SJCRH30 (cell line): Measurements from ENCODE around the gene SUN1. TPM values are rescaled to one million over a fixed set of nuclear protein-coding genes. Genes with fewer than 3 reads are reported as not detected.
A peak's percentile ranks its signal among the peaks of the same experiment; 100 is the strongest.
"Not testable (repeated sequence)": the region's sequence is repeated elsewhere in the genome, so short reads cannot be mapped to it uniquely, and the experiment has no call there.

Experiments
- DNase-seq, 2 experiments: peaks; one replicate each; pipeline ENCODE4 v3.0.0-alpha.2; 2015 to 2020
- H3K27ac ChIP-seq: fragments of 250-450 bp; sonication (Bioruptor Pico); 2 replicates; pipeline ENCODE4 v1.5.1; 2020; ENCODE audit warnings: mild to moderate bottlenecking, moderate library complexity
- H3K27me3 ChIP-seq: fragments of 250-450 bp; sonication (Bioruptor Pico); 2 replicates; pipeline ENCODE4 v1.5.1; 2020; ENCODE audit warnings: mild to moderate bottlenecking, moderate library complexity
- H3K36me3 ChIP-seq: fragments of 250-450 bp; sonication (Bioruptor Pico); 2 replicates; pipeline ENCODE4 v1.5.1; 2020; ENCODE audit warnings: mild to moderate bottlenecking, moderate library complexity
- H3K4me1 ChIP-seq: fragments of 250-450 bp; sonication (Bioruptor Pico); 2 replicates; pipeline ENCODE4 v1.5.1; 2020; ENCODE audit warnings: mild to moderate bottlenecking, moderate library complexity
- H3K4me3 ChIP-seq: fragments of 250-450 bp; sonication (Bioruptor Pico); 2 replicates; pipeline ENCODE4 v1.5.1; 2020; ENCODE audit warnings: mild to moderate bottlenecking, moderate library complexity
- H3K9me3 ChIP-seq: fragments of 250-450 bp; sonication (Bioruptor Pico); replicated peaks from 2 replicates; pipeline ENCODE4 v1.5.1; 2020; ENCODE audit warnings: mild to moderate bottlenecking, moderate library complexity
- total RNA-seq: library from RNA; depleted of rRNA; stranded (reverse); fragments of >200 nt; shearing (Covaris generic); gene quantifications from 2 replicates; pipeline ENCODE4 v1.2.3, GENCODE V29; 2014

The SUN1 gene
- total RNA-seq, 1 experiment from 2014 or later = 83.3 TPM

DNA sequence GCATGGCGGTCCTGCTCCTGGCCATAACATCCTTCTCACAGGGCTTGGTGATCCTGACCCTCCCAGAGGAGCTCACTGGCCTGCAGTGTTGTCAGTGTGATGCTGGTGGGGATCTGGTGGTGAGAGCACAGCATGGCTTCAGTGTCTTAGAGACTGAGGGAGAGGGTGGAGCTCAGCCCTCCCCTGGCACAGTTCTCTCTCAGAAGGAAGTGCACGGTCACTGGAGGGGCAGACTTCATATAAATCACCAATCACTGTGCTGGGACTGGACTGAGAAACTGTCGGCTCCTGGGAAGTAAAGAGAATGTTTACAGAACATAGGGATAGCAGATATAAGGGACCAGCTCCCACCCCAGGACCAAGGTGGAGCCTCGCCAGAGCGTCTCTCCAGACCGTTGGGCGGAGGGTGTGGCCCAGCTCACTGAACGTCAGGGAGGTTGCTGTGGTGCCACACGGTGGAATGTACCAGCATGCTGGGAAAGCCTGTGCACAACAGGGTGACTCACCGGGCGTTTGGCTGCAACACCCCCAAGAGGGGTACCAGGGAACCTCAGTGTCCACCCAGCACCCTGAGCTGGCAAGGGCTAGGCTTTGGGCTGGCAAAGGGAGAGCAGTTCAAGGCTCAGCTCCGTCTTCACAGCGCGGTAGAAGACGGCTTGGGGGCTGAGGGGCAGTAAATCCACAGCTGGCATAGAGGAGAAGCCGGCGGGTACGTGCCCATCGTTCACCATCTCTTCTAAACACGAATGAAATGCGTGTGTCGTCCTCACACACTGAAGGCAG, 35.3 kb downstream of the SUN1 start:
- DNase-seq = no peak
- H3K9me3 ChIP-seq = no peaks in the 10 kb centered on the region
- no peaks in the 10 kb centered on the region for H3K36me3 ChIP-seq
- no peaks in the 10 kb centered on the region for H3K27me3 ChIP-seq
- no peaks in the 10 kb centered on the region for H3K4me1 ChIP-seq
- no peak overlapping the region for H3K27ac ChIP-seq
- H3K4me3 ChIP-seq = no peak overlapping the region

DNA sequence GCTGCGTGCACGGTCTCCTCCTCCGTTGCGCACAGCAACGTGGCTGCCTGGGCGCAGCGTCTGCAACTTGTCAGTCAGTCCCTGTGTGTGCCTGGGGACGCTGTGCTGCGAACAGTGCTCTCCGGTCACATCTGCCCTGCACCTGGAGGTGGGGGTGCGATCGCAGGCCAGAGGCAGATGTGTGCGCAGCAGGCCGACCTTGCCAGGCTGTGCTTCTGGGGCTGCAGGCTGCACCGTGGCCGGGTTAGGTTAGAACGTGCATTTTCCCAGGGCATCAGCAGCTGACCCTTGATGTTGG, 35.9 kb downstream of the SUN1 start:
- no peaks in the 10 kb centered on the region for H3K9me3 ChIP-seq
- 0 out of 2 replicates have a peak, but pooled peaks cover 1% of the 10 kb centered on the region for H3K36me3 ChIP-seq
- H3K27me3 ChIP-seq = no peaks in the 10 kb centered on the region
- H3K4me1 ChIP-seq = no peaks in the 10 kb centered on the region
- no peak overlapping the region for H3K4me3 ChIP-seq
- H3K27ac ChIP-seq = no peak overlapping the region
- no peak for DNase-seq

DNA sequence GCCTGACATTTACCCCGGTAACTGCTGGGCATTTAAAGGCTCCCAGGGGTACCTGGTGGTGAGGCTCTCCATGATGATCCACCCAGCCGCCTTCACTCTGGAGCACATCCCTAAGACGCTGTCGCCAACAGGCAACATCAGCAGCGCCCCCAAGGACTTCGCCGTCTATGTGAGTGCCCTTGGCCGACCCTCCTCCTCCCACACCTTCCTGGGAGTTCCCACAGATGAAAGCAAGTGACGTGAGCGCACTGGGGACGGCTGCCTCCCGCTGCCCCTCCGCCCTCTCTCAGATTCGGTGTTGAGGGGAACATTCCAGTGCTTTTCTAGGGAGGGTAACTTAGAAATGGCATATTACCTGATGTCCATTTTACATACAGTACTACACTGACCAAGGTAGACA, 37.1 kb downstream of the SUN1 start:
- no peaks in the 10 kb centered on the region for H3K4me1 ChIP-seq
- H3K9me3 ChIP-seq = no peaks in the 10 kb centered on the region
- 0 out of 2 replicates have a peak, but pooled peaks cover 2% of the 10 kb centered on the region for H3K36me3 ChIP-seq
- no peak for DNase-seq
- no peaks in the 10 kb centered on the region for H3K27me3 ChIP-seq
- H3K4me3 ChIP-seq = no peak overlapping the region
- no peak overlapping the region for H3K27ac ChIP-seq

- Histone ChIP-seq H3K36me3 (0 out of 2 replicates have a peak, but pooled peaks cover 2% of the 10 kb centered on the region), H3K4me1 (no peaks in the 10 kb centered on the region), H3K27ac (no peak overlapping the region), H3K27me3 (no peaks in the 10 kb centered on the region), H3K9me3 (no peaks in the 10 kb centered on the region), H3K4me3 (no peak overlapping the region)
- DNase-seq = no peak
Observed at GRCh38 chr7:871900-872537, 39.7 kb downstream of the SUN1 start.

GRCh38 chr7:872685-873084, 40.4 kb downstream of the SUN1 start:
- not testable (repeated sequence) for H3K4me1 ChIP-seq, H3K27me3 ChIP-seq, H3K36me3 ChIP-seq, DNase-seq, H3K27ac ChIP-seq, H3K4me3 ChIP-seq, H3K9me3 ChIP-seq

DNA sequence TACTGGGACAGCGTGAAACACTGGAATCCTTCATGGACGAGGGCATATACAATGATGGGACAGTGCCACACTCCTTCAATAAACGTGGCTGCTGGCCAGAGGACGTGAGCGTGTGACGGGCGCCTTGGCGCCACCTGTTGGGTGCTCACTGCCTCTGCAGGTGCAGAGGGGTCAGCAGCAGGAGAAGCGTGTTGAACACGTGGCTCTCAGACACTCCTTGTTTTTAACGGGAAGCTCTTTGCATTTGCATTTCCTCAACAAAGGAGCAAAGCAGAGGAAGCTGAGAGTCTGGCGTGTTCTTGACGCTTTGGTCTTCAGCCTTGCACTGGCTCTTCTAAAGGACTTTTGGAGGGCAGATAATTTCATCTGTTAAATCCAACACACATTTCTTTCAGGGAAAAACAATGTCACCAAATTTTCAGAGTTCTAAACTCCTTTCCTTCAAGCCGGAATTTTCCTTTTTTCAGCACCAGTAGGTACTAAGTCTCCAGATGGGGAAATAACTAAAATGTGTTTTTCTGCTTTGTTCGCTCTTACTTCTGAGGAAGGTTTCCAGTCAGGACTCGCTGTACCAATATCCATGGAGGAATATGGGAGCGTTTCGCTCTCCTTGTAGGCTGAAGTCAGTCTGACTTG, 41.2 kb downstream of the SUN1 start:
- H3K27me3 ChIP-seq = no peaks in the 10 kb centered on the region
- no peak overlapping the region for H3K4me3 ChIP-seq
- H3K36me3 ChIP-seq = 0 out of 2 replicates have a peak, but pooled peaks cover 2% of the 10 kb centered on the region
- no peaks in the 10 kb centered on the region for H3K4me1 ChIP-seq
- H3K9me3 ChIP-seq = no peaks in the 10 kb centered on the region
- DNase-seq = peak; percentile 57 to 67
- H3K27ac ChIP-seq = no peak overlapping the region

DNA sequence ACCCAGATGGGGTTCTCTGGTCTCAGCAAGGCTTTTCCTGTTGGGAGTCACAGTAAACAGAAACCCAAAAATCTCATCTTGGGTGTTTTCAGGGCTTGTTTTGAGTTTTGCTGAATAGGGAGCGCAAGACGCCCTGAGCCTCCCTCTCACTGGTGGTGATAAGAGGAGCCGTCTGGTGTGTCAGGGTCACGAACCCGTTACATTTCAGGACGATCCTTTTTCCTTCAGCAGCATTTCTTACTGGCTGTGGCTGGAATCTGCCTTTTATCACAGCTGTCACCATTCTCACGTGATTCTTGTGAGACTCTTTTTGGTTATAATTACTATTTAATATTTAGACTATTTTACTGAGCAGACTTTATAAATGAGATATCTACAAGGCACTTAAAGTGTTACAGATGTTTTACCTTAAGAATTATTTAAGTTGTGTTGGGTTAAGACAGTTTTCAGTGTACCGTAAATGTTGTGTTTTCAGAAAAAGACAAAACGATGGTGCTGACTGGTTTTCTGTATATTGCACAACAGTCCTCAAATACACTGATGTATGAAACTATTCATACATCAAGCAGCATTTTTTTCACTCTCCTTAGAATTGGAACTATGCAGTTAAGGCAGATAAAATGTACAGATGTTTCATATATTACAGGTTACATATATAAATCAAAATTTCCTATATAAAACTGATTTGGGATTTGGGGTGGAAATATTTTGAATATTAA, 41.9 kb downstream of the SUN1 start:
- no peak overlapping the region for H3K4me3 ChIP-seq
- H3K36me3 ChIP-seq = 0 out of 2 replicates have a peak, but pooled peaks cover 2% of the 10 kb centered on the region
- no peaks in the 10 kb centered on the region for H3K4me1 ChIP-seq
- no peak overlapping the region for H3K27ac ChIP-seq
- H3K9me3 ChIP-seq = no peaks in the 10 kb centered on the region
- DNase-seq = no peak
- H3K27me3 ChIP-seq = no peaks in the 10 kb centered on the region

DNA sequence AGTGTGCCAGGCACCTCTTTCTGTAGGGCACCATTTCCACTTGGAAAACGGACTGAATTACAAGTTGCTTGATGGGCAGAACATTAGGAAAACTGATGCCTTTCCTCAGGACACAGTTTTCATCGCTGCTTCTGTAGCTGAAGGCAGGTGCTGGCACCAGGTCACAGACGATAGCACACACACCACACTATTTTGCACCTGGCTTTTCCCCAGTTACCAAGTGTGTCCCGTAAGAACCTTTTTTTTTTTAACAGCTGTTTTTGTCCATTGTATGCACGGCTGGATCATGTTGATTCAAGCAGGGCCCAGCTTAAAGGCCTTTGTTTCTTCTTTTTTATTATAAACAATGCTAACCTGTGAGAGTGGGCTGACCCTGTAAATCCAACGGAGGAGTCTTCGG, 42.8 kb downstream of the SUN1 start:
- 0 out of 2 replicates have a peak, but pooled peaks cover 2% of the 10 kb centered on the region for H3K36me3 ChIP-seq
- H3K9me3 ChIP-seq = no peaks in the 10 kb centered on the region
- H3K27ac ChIP-seq = no peak overlapping the region
- H3K4me1 ChIP-seq = no peaks in the 10 kb centered on the region
- H3K4me3 ChIP-seq = no peak overlapping the region
- DNase-seq = peak in 1 of 2 experiments; percentile 24
- no peaks in the 10 kb centered on the region for H3K27me3 ChIP-seq

DNA sequence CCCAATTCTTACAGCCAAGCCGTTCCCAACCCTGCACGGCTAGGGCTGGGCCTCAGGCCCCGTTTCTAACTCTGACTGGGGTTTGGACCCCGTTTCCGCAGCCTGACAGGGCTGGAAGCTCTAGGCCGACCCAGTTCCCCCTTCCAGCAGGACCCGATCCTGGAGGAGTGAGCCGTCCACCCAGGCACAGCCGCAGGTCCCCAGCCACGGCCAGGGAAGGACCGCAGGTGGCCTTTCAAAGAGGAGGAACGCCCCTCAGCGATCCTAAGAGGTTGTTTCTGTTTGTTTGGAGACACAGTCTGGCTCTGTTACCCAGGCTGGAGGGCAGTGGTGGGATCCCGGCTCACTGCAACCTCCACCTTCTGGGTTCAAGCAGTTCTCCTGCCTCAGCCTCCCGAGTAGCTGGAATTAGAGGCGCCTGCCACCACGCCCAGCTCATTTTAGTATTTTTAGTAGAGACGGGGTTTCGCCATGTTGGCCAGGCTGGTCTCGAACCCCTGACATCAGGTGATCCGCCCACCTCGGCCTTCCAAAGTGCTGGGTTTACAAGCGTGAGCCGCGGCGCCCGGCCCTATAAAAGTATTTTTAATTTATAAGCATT, 43.3 kb downstream of the SUN1 start:
- no peaks in the 10 kb centered on the region for H3K27me3 ChIP-seq
- 0 out of 2 replicates have a peak, but pooled peaks cover 2% of the 10 kb centered on the region for H3K36me3 ChIP-seq
- no peaks in the 10 kb centered on the region for H3K9me3 ChIP-seq
- H3K4me3 ChIP-seq = no peak overlapping the region
- no peak overlapping the region for H3K27ac ChIP-seq
- H3K4me1 ChIP-seq = no peaks in the 10 kb centered on the region
- DNase-seq = no peak

- Histone ChIP-seq H3K4me1 (no peaks in the 10 kb centered on the region), H3K27ac (no peak within 1 kb of the TSS), H3K36me3 (0 out of 2 replicates have a peak, but pooled peaks cover 2% of the 10 kb centered on the region), H3K4me3 (peak within 1 kb of the TSS; percentile 90), H3K9me3 (no peaks in the 10 kb centered on the region), H3K27me3 (no peaks in the 10 kb centered on the region)
- peak; percentile 72 to 85 for DNase-seq
Observed at GRCh38 chr7:876077-876971, 44.0 kb downstream of the SUN1 start, which contains the start of gene GET4. GET4 (plus strand) TSS chr7:876554; CDS start chr7:876646, 92 bp downstream.

- Histone ChIP-seq H3K27me3 (no peaks in the 10 kb centered on the region), H3K36me3 (0 out of 2 replicates have a peak, but pooled peaks cover 2% of the 10 kb centered on the region), H3K4me3 (peak overlapping the region; percentile 90), H3K9me3 (no peaks in the 10 kb centered on the region), H3K4me1 (no peaks in the 10 kb centered on the region), H3K27ac (no peak overlapping the region)
- DNase-seq = peak; percentile 38 to 52
Observed at GRCh38 chr7:876972-877311, 44.7 kb downstream of the SUN1 start.

DNA sequence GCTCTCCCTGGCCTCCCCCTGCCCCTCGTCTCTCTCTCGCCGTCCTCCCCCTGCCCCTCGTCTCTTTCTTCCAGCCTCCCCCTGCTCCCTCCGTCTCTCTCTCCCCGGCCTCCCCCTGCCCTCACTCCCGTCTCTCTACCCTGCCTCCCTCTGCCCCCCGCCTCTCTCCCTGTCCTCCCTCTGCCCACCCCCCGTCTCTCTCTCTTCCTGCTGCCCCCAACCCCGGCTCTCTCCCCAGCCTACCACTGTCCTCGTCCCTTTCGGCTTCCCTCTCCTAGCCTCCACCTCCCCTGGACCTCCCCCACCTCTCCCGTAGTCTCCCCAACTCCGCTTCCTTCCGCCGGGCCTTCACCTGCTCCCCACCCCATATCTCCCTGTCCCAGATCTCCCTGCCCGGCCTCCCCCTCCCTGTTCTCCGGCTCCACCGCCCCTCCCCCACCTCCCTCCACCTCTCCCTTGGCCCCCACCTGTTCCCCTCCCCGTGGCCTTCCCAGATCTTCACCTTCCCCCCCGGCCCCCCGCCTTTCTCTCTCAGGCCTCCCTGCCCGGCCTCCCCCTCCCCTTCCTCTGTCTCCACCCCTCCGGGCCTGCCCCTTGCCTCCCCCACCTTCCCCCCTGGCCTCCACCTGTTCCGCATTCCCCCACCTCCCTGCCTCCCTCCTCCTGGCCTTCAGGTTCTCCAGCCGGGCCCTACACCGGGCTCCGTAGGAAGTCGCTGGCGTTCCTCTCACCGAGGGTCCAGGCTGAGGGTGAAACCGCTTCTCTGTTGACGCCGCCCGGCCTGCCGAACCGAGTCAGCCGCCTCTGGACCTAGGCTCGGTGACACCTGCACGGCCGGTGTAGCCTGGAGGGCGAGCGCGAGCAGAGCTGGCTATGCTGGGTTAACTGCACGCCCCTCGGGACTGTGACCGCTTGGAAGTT, 45.3 kb downstream of the SUN1 start:
- Histone ChIP-seq H3K27ac (no peak overlapping the region), H3K4me1 (no peaks in the 10 kb centered on the region)
- peak; percentile 7 to 11 for DNase-seq

GRCh38 chr7:879093-879492, 46.8 kb downstream of the SUN1 start:
- no peaks in the 10 kb centered on the region for H3K27me3 ChIP-seq
- no peak overlapping the region for H3K27ac ChIP-seq
- H3K4me3 ChIP-seq = no peak overlapping the region
- no peaks in the 10 kb centered on the region for H3K9me3 ChIP-seq
- no peaks in the 10 kb centered on the region for H3K4me1 ChIP-seq
- no peaks in the 10 kb centered on the region for H3K36me3 ChIP-seq
- no peak for DNase-seq

More for the DNA sequence above, 45.3 kb downstream of the SUN1 start:
- Histone ChIP-seq H3K9me3 (no peaks in the 10 kb centered on the region), H3K4me3 (peak overlapping the region; percentile 90), H3K36me3 (0 out of 2 replicates have a peak, but pooled peaks cover 2% of the 10 kb centered on the region), H3K27me3 (no peaks in the 10 kb centered on the region)
